ENCODE data around the gene NDUFA12. TPM values are rescaled to one million over a fixed set of nuclear protein-coding genes. Genes with fewer than 3 reads are reported as not detected.

NDUFA12 gene
- total RNA-seq, 1 donor, result 66.6 TPM

DNA sequence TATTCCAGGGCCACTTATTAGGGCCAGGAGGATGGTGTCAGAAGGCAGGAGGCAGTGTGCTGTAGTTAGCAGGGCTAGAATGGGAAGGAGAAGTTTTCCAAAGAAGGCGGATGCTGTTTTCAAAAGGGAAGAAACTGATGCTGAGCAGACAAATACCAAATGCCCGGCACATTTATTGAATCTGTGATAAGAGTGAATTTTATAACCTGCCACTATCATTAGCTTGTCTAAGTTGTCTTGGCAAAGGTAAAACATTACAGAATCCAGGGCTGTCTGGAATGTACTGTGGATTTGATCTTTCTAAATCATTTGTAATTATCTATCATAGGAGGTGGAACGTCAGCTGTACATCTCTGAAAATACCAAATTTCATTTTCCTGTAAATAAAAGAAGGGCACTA lies 40.8 kb downstream of the NDUFA12 start:
- H2AFZ ChIP-seq (ENCODE audit: low read length), result no peak overlapping the region
- no peak for DNase-seq (ENCODE audit: insufficient read length, low spot score, missing footprints)
- H3K27me3 ChIP-seq (ENCODE audit: insufficient read depth, low read length), result peaks cover 7% of the 10 kb centered on the region
- H3K4me3 ChIP-seq (ENCODE audit: insufficient read depth, low read length), result no peak overlapping the region
- H3K27ac ChIP-seq (ENCODE audit: low read depth, low read length), result no peak overlapping the region
- no peaks in the 10 kb centered on the region for H3K4me1 ChIP-seq (ENCODE audit: insufficient read depth, low read length)
- no peaks in the 10 kb centered on the region for H3K79me2 ChIP-seq (ENCODE audit: insufficient read depth, low read length)
- TF ChIP-seq, protein P1, sequence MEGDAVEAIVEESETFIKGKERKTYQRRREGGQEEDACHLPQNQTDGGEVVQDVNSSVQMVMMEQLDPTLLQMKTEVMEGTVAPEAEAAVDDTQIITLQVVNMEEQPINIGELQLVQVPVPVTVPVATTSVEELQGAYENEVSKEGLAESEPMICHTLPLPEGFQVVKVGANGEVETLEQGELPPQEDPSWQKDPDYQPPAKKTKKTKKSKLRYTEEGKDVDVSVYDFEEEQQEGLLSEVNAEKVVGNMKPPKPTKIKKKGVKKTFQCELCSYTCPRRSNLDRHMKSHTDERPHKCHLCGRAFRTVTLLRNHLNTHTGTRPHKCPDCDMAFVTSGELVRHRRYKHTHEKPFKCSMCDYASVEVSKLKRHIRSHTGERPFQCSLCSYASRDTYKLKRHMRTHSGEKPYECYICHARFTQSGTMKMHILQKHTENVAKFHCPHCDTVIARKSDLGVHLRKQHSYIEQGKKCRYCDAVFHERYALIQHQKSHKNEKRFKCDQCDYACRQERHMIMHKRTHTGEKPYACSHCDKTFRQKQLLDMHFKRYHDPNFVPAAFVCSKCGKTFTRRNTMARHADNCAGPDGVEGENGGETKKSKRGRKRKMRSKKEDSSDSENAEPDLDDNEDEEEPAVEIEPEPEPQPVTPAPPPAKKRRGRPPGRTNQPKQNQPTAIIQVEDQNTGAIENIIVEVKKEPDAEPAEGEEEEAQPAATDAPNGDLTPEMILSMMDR (IDR thresholded peaks at IDR 0.05; ENCODE audit: extremely low read depth, low read depth, low read length), result no peak
- no peaks in the 10 kb centered on the region for H3K9me3 ChIP-seq (ENCODE audit: low read depth, low read length)
- no peaks in the 10 kb centered on the region for H4K20me1 ChIP-seq (ENCODE audit: insufficient read depth, low read length)
- H3K36me3 ChIP-seq (ENCODE audit: insufficient read depth, low read length), result no peaks in the 10 kb centered on the region
- no peak overlapping the region for H3K4me2 ChIP-seq (ENCODE audit: insufficient read depth, low read length)

DNA sequence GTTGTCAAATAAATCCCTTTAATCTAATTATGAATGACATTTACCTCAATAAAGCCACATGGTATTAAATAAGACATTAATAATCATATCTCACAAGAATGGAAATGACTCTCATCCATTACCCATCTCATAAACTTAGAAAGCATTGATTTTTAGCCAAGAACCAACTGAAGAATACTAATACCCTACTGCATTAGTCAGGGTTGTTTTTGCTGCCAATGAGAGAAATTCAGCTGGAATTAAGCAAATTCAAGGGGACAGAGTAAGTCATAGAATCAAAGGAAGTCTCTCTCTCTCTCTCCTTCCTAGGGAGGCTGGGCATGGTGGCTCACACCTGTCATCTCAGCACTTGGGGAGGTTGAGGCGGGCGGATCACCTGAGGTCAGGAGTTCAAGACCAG lies 41.6 kb downstream of the NDUFA12 start:
- DNase-seq (ENCODE audit: insufficient read length, low spot score, missing footprints), result no peak
- no peaks in the 10 kb centered on the region for H4K20me1 ChIP-seq (ENCODE audit: insufficient read depth, low read length)

DNA sequence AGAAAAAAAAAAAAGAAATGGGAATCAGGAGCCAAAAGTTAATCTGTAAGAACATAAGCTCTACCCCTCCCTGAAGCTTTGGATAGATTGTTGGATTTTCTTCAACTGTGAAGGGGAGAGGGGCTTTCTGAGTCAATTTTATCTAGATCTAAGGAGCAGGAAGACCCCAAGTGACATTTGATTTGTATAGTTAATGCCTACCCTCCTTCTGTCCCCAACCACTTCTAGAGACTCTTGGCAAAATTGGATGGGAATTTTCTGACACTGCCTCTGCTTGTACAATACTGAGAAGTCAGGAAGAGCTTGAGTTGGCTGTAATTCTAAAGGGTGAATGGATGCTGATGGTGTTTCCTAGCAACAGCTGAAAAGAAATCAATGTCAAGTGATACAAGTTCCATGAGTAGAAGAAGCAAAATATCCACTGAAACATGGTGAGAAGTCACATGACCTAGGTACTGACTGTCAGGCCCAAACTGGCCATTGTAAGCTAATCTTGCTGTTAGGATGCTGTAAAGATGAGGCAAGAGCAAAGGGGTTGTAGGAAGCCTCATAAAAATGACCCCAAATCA lies 42.2 kb downstream of the NDUFA12 start:
- H2AFZ ChIP-seq (ENCODE audit: low read length), result no peak overlapping the region
- H3K36me3 ChIP-seq (ENCODE audit: insufficient read depth, low read length), result no peaks in the 10 kb centered on the region
- no peaks in the 10 kb centered on the region for H4K20me1 ChIP-seq (ENCODE audit: insufficient read depth, low read length)
- no peak overlapping the region for H3K4me3 ChIP-seq (ENCODE audit: insufficient read depth, low read length)
- DNase-seq (ENCODE audit: insufficient read length, low spot score, missing footprints), result no peak
- H3K4me2 ChIP-seq (ENCODE audit: insufficient read depth, low read length), result no peak overlapping the region
- no peaks in the 10 kb centered on the region for H3K79me2 ChIP-seq (ENCODE audit: insufficient read depth, low read length)
- H3K27ac ChIP-seq (ENCODE audit: low read depth, low read length), result no peak overlapping the region
- TF ChIP-seq, protein P1 (IDR thresholded peaks at IDR 0.05; ENCODE audit: extremely low read depth, low read depth, low read length), result no peak
- no peaks in the 10 kb centered on the region for H3K4me1 ChIP-seq (ENCODE audit: insufficient read depth, low read length)
- H3K9me3 ChIP-seq (ENCODE audit: low read depth, low read length), result no peaks in the 10 kb centered on the region
- H3K27me3 ChIP-seq (ENCODE audit: insufficient read depth, low read length), result peaks cover 13% of the 10 kb centered on the region

More for the DNA sequence above, 41.6 kb downstream of the NDUFA12 start:
- peaks cover 7% of the 10 kb centered on the region for H3K27me3 ChIP-seq (ENCODE audit: insufficient read depth, low read length)
- H3K79me2 ChIP-seq (ENCODE audit: insufficient read depth, low read length), result no peaks in the 10 kb centered on the region
- no peak overlapping the region for H3K4me2 ChIP-seq (ENCODE audit: insufficient read depth, low read length)
- no peaks in the 10 kb centered on the region for H3K9me3 ChIP-seq (ENCODE audit: low read depth, low read length)
- H3K4me3 ChIP-seq (ENCODE audit: insufficient read depth, low read length), result no peak overlapping the region
- H3K4me1 ChIP-seq (ENCODE audit: insufficient read depth, low read length), result no peaks in the 10 kb centered on the region
- no peak overlapping the region for H2AFZ ChIP-seq (ENCODE audit: low read length)
- TF ChIP-seq, protein P1 (IDR thresholded peaks at IDR 0.05; ENCODE audit: extremely low read depth, low read depth, low read length), result no peak
- no peaks in the 10 kb centered on the region for H3K36me3 ChIP-seq (ENCODE audit: insufficient read depth, low read length)
- H3K27ac ChIP-seq (ENCODE audit: low read depth, low read length), result no peak overlapping the region

DNA sequence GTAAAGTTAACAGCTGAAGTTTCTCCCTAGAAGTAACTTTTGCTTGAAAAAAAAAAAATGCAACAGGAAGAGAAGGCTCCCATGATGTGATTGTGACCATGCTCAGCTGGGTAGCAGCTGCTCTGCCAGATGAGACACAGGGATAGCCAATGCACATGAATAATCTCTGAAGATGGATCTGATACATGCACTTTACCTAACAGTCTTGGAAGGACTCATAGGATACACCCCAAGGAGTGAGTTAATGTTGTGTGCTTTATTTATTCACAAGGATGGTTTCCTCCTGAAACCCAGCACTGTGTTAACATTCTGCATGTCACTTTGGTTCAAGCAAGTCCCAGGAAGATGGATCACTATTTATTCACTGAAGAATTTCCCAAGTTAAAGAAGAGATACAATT lies 46.5 kb downstream of the NDUFA12 start:
- DNase-seq (ENCODE audit: insufficient read length, low spot score, missing footprints), result no peak
- Histone ChIP-seq H2AFZ (ENCODE audit: low read length) (no peak overlapping the region), H3K4me1 (ENCODE audit: insufficient read depth, low read length) (peaks cover 10% of the 10 kb centered on the region), H3K4me3 (ENCODE audit: insufficient read depth, low read length) (no peak overlapping the region), H4K20me1 (ENCODE audit: insufficient read depth, low read length) (no peaks in the 10 kb centered on the region), H3K4me2 (ENCODE audit: insufficient read depth, low read length) (no peak overlapping the region), H3K79me2 (ENCODE audit: insufficient read depth, low read length) (no peaks in the 10 kb centered on the region), H3K27ac (ENCODE audit: low read depth, low read length) (no peak overlapping the region), H3K36me3 (ENCODE audit: insufficient read depth, low read length) (no peaks in the 10 kb centered on the region), H3K27me3 (ENCODE audit: insufficient read depth, low read length) (peaks cover 14% of the 10 kb centered on the region), H3K9me3 (ENCODE audit: low read depth, low read length) (no peaks in the 10 kb centered on the region)
- TF ChIP-seq, protein P1 (IDR thresholded peaks at IDR 0.05; ENCODE audit: extremely low read depth, low read depth, low read length), result no peak
